ENCODE data around the gene DVL2.

Gene DVL2

DNA sequence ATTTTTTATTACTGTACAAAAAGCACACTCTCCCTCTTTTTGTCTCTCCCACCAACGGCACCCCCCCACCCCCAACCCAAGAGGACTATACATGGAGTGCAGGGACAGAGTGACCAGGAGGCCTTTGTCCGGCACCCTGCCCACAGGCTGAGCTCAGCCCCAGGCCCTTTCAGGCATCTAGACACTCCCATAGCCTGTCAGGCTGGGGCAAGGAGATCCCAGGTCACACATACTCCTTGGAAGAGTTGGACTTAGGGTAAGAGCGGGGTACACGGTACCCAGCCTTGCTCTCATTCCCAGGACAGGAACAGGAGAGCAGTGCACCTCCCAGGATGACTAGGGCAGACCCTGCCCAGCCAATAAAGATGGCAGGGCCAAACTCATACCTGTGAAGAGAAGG is 25.8 kb upstream of the DVL2 start:
- H3K9me3 ChIP-seq = no peaks in the 10 kb centered on the region
- no peak overlapping the region for H3K27ac ChIP-seq
- peaks cover 22% of the 10 kb centered on the region for H3K36me3 ChIP-seq
- no peak overlapping the region for H3K4me3 ChIP-seq (ENCODE audit: low read depth in 1 of 2, low read length in 1 of 2)
- TF ChIP-seq, protein P1, sequence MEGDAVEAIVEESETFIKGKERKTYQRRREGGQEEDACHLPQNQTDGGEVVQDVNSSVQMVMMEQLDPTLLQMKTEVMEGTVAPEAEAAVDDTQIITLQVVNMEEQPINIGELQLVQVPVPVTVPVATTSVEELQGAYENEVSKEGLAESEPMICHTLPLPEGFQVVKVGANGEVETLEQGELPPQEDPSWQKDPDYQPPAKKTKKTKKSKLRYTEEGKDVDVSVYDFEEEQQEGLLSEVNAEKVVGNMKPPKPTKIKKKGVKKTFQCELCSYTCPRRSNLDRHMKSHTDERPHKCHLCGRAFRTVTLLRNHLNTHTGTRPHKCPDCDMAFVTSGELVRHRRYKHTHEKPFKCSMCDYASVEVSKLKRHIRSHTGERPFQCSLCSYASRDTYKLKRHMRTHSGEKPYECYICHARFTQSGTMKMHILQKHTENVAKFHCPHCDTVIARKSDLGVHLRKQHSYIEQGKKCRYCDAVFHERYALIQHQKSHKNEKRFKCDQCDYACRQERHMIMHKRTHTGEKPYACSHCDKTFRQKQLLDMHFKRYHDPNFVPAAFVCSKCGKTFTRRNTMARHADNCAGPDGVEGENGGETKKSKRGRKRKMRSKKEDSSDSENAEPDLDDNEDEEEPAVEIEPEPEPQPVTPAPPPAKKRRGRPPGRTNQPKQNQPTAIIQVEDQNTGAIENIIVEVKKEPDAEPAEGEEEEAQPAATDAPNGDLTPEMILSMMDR (IDR thresholded peaks at IDR 0.05) = no peak
- peaks cover 27 to 31% of the 10 kb centered on the region in 2 experiments for H3K4me1 ChIP-seq (ENCODE audit: control insufficient read depth in 1 of 2, insufficient read depth in 1 of 2, low read depth in 1 of 2, low read length in 1 of 2)
- H3K27me3 ChIP-seq = peaks cover 55% of the 10 kb centered on the region

DNA sequence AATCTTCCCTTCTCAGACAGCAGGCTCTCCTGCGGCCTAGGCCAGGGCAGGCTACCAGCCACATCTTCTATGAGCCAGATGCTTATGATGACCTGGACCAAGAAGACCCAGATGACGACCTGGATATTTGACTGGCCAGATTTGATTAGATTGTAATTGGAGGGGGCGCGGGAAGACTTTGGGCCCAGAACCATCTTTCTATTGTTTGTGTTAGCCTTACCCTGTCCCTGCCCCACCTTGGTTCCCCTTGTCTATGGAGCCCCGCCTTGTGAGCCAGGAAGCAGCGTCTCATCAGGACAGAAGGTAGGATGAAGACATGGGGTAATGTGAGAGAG is 25.2 kb upstream of the DVL2 start:
- no peaks in the 10 kb centered on the region for H3K9me3 ChIP-seq
- peaks cover 49% of the 10 kb centered on the region for H3K27me3 ChIP-seq
- H3K27ac ChIP-seq = no peak overlapping the region
- H3K4me1 ChIP-seq (ENCODE audit: control insufficient read depth in 1 of 2, insufficient read depth in 1 of 2, low read depth in 1 of 2, low read length in 1 of 2) = peaks cover 27 to 31% of the 10 kb centered on the region in 2 experiments
- TF ChIP-seq, protein P1 (IDR thresholded peaks at IDR 0.05) = no peak
- no peak overlapping the region for H3K4me3 ChIP-seq (ENCODE audit: low read depth in 1 of 2, low read length in 1 of 2)
- H3K36me3 ChIP-seq = peaks cover 22% of the 10 kb centered on the region

DNA sequence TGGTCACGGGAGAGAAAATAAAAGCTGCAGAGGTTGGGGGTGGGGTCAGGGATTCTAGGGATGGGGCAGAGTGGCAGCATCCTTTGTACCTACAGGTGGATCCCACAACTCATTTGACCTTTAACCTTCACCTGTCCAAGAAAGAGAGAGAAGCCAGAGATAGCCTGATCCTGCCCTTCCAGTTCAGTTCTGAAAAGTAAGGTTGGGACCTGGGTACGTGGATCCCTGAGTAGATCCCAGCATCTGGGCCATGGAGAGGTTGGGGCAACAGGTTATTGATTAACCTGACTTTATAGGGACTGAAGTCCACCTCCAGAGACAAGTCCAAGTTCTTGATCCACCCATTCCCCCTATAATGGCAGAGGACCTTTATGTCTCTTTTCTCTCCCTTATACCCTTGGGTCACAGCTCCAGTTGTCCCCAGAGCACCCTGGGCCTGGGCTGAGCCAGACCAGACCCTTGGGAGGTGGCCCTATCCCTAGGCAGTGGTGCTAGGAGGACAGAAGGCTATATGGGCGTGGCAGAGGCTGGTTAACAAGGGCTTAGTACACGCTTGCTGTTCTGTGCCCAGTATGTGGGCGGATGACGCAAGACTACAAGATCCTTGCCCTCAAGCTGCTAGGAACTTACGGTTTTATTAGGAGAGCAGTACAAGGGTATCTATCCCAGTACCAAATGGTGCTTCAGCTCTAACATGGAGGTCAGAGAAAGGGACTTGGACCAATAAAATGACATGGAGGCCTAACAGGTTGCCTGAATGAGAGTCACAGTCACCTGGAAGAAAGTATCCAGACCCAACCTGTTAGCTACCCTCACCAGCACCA is 24.6 kb upstream of the DVL2 start:
- TF ChIP-seq, protein P1 (IDR thresholded peaks at IDR 0.05) = no peak
- Histone ChIP-seq H3K27ac (no peak overlapping the region), H3K27me3 (peaks cover 43% of the 10 kb centered on the region), H3K9me3 (no peaks in the 10 kb centered on the region), H3K36me3 (peaks cover 22% of the 10 kb centered on the region), H3K4me3 (ENCODE audit: low read depth in 1 of 2, low read length in 1 of 2) (no peak overlapping the region), H3K4me1 (ENCODE audit: control insufficient read depth in 1 of 2, insufficient read depth in 1 of 2, low read depth in 1 of 2, low read length in 1 of 2) (peaks cover 27 to 31% of the 10 kb centered on the region in 2 experiments)

DNA sequence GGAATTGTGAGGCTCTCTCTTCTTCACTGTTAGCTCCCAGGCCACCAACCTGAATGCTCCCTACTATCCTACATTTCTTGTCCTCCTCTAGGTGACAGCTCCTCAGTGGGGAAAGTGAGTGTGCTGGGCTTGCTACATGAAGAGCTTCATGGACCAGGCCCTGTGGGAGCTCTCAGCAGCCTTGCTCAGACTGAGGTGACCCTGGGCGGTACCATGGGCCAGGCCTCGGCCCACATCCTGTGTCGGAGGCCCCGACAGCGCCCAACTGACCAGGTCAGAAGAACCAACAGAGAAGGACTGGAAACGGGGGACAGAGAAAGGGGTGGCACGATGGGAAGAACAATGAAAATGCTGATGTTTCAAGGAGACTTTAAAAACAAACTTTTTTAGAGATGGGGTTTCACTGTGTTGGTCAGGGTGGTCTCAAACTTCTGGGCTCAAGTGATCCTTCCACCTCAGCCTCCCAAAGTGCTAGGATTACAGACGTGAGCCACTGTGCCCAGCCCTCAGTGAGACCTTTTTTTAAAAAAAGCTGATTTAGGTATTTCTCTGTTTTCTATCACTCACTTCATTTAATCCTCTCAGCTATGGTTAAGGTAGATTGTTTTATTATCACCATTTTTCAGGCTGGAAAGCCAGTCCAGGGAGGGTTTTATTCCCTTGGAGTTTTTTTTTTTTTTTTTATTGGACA is 22.6 kb upstream of the DVL2 start:
- H3K27me3 ChIP-seq = peaks cover 23% of the 10 kb centered on the region
- H3K4me1 ChIP-seq (ENCODE audit: control insufficient read depth in 1 of 2, insufficient read depth in 1 of 2, low read depth in 1 of 2, low read length in 1 of 2) = peaks cover 21 to 22% of the 10 kb centered on the region in 2 experiments
- H3K4me3 ChIP-seq (ENCODE audit: low read depth in 1 of 2, low read length in 1 of 2) = no peak overlapping the region
- TF ChIP-seq, protein P1 (IDR thresholded peaks at IDR 0.05) = no peak
- H3K36me3 ChIP-seq = peaks cover 22% of the 10 kb centered on the region
- no peaks in the 10 kb centered on the region for H3K9me3 ChIP-seq
- no peak overlapping the region for H3K27ac ChIP-seq

DNA sequence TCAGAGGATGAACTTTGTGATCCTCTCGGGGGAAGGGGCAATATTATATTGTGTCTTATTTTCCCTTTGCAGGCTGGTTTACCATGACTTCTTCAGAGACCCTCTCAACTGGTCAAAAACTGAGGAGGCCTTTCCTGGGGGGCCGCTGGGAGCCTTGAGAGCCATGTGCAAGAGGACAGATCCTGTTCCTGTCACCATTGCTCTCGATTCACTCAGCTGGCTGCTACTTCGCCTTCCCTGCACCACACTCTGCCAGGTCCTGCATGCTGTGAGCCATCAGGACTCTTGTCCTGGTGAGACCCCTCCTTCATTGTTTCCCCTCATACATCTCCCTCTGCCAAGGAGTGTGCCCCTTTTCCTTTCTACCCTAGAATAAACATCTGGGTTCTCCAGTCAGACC is 20.2 kb upstream of the DVL2 start:
- Histone ChIP-seq H3K27ac (no peak overlapping the region), H3K4me1 (ENCODE audit: control insufficient read depth in 1 of 2, insufficient read depth in 1 of 2, low read depth in 1 of 2, low read length in 1 of 2) (peaks cover 24 to 26% of the 10 kb centered on the region in 2 experiments), H3K4me3 (ENCODE audit: low read depth in 1 of 2, low read length in 1 of 2) (no peak overlapping the region), H3K9me3 (no peaks in the 10 kb centered on the region), H3K36me3 (peaks cover 22% of the 10 kb centered on the region), H3K27me3 (no peaks in the 10 kb centered on the region)
- TF ChIP-seq, protein P1 (IDR thresholded peaks at IDR 0.05) = no peak

All from neutrophil (primary cell).